HG03159 (cell line): ENCODE measurements around the gene RPAP2.

Experiments used
- ATAC-seq: cut with Tn5 transposase; IDR thresholded peaks from one replicate; pipeline ENCODE4 v1.9.1; 2021; ENCODE audit warnings: mild to moderate bottlenecking, moderate library complexity; ENCODE audit not compliant: unreplicated experiment

The RPAP2 gene

DNA sequence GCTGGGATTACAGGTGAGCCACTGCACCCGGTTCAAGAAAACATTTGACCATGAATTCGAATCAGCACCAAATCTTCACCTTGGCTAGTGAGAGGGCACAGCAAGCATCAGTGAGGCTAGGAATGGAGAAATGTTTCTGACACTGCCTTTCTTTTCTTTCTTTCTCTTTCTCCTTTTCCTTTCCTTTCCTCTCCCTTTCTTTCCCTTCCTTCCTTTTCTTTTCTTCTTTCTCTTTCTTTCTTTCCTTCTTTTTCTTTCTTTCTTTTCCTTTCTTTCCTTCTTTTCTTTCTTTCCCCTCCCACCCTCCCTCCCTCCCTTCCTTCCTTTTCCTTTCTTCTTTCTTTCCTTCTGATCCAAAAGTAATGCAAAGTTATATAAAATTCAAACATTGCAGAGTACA, 147.0 kb downstream of the RPAP2 start:
- no peak for ATAC-seq

DNA sequence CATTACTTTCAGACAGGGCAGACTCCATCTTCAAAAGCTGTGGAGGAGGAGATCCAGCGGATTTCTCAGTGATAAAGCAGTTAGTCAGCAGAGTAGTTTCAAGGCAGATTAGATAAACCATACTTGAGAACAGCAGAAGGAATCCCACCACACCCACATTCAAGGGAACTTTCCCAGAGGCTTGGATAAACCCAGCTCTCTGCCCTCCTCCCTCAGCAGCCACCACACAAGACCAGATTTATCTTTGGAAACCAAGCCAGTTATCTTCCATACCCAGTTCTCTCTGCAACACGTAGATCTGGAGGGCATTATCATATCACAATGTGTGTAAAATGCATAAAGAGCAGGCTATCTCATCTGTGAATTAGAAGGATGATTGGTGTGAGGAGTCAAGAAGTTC, 147.7 kb downstream of the RPAP2 start:
- ATAC-seq, result no peak

DNA sequence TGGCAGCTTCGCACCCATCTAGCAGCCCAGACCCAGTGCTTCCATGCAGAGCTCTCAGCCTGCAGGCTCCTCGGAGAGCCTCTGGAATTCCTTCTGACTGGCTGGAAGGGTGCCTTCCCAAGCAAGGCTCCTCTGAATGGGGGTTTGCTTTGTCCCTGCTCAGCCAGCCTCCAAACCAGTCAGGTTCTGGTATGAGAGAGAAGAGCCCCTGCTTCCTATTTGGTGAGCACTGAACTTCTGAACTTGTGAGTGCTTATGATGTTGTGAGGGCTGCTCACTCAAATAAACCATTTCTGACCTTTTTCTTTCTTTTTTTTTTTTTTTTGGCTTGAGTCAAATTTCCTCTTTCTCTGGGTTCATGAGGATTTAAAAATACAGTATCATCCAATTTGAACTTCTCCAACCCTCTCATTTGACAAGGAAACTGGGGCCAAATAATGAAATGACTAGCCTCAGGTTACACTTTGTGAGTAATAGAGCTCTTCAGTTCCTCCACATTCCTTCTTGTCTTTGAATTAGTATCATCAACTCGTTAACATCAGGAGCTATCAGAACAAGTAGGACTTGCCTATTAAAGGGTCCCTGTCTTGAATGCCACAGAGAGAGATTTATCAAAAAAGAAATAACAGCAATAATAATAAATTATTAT, 148.3 kb downstream of the RPAP2 start:
- no peak for ATAC-seq

DNA sequence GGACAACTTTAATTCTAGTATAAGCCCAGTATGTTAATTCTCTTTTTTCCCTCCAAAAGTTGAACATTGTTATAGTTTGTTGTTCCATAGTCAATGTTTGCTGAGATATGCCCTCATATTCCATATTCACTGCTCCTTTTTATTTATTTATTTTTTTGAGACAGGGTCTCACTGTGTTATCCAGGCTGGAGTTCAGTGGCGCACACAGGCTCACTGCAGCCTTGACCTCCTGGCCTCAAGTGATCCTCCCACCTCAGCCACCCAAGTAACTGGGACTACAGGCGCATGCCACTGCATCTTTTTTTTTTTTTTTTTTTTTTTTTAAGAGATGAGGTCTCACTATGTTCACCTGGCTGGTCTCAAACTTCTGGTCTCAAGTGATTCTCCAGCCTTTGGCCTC, 149.1 kb downstream of the RPAP2 start:
- ATAC-seq, result no peak
